Fibroblast of skin of scalp (primary cell): ENCODE data around the gene SLC44A2. TPM values are rescaled to one million over a fixed set of nuclear protein-coding genes. Genes with fewer than 3 reads are reported as not detected.
A peak's percentile ranks its signal among the peaks of the same experiment; 100 is the strongest.

Experiments
- DNase-seq: peaks from one replicate; pipeline ENCODE4 v3.0.0-alpha.2; 2013
- polyA plus RNA-seq, 2 experiments: library from polyadenylated mRNA; unstranded; fragments of 120-200 nt; gene quantifications; one replicate each; pipeline ENCODE4 v1.2.1, GENCODE V29; 2013; ENCODE audit not compliant: insufficient read length in 2 of 2

SLC44A2 gene
- polyA plus RNA-seq (2013, experiment 1 of 2; ENCODE audit: insufficient read length): 91.9 TPM
- polyA plus RNA-seq (2013, experiment 2 of 2; ENCODE audit: insufficient read length): 88.9 TPM

GRCh38 chr19:10625003-10625761 lies at the start of gene SLC44A2:
TSS of gene SLC44A2 (plus strand) at chr19:10625553. CDS start at chr19:10625634, 81 bp downstream.
- DNase-seq: peak; percentile 59

GRCh38 chr19:10577951-10578350 lies 47.4 kb upstream of the SLC44A2 start:
- DNase-seq: no peak

- peak; percentile 89 for DNase-seq
Observed at GRCh38 chr19:10580979-10581631, 44.2 kb upstream of the SLC44A2 start.

- no peak for DNase-seq
Observed at GRCh38 chr19:10582091-10582490, 43.3 kb upstream of the SLC44A2 start.

- no peak for DNase-seq
Observed at GRCh38 chr19:10583036-10583776, 42.1 kb upstream of the SLC44A2 start.

GRCh38 chr19:10586396-10586795 lies 39.0 kb upstream of the SLC44A2 start:
- no peak for DNase-seq

- no peak for DNase-seq
Observed at GRCh38 chr19:10587022-10587838, 38.1 kb upstream of the SLC44A2 start, which contains the start of gene AP1M2. TSS of gene AP1M2 (minus strand) at chr19:10587312. CDS start at chr19:10587231, 81 bp downstream.

- DNase-seq: no peak
Observed at GRCh38 chr19:10587839-10588150, 37.6 kb upstream of the SLC44A2 start.

- no peak for DNase-seq
Observed at GRCh38 chr19:10593148-10593547, 32.2 kb upstream of the SLC44A2 start.

GRCh38 chr19:10593820-10594637 lies 31.3 kb upstream of the SLC44A2 start:
- no peak for DNase-seq

- DNase-seq: no peak
Observed at GRCh38 chr19:10600149-10600548, 25.2 kb upstream of the SLC44A2 start.

- no peak for DNase-seq
Observed at GRCh38 chr19:10601999-10602329, 23.4 kb upstream of the SLC44A2 start.

- DNase-seq: peak; percentile 80
Observed at GRCh38 chr19:10602330-10603083, 22.8 kb upstream of the SLC44A2 start.

GRCh38 chr19:10603084-10603872 lies 22.1 kb upstream of the SLC44A2 start:
- DNase-seq: peak; percentile 36

GRCh38 chr19:10603873-10604459 lies 21.4 kb upstream of the SLC44A2 start:
- DNase-seq: no peak

- no peak for DNase-seq
Observed at GRCh38 chr19:10604460-10604980, 20.8 kb upstream of the SLC44A2 start.

GRCh38 chr19:10611907-10612306 lies 13.4 kb upstream of the SLC44A2 start:
- no peak for DNase-seq

GRCh38 chr19:10612499-10613119 lies 12.7 kb upstream of the SLC44A2 start:
- DNase-seq: no peak
